Heart right ventricle (tissue), 16 donors: ENCODE measurements around the gene TPM1. TPM values are rescaled to one million over a fixed set of nuclear protein-coding genes. Genes with fewer than 3 reads are reported as not detected.

Source experiments
- ATAC-seq, 8 donors: fragments of 200-7000 bp; cut with Tn5 transposase; one replicate each; pipeline ENCODE4 v1.9.1; 2020; ENCODE audit warnings: mild to moderate bottlenecking in 8 of 8, moderate library complexity in 8 of 8, moderate number of reproducible peaks in 1 of 8
- DNase-seq, 2 donors: peaks; one replicate each; pipeline ENCODE4 v3.0.0-alpha.2; 2020
- H3K27ac ChIP-seq, 10 donors: fragments of 200-600 bp; sonication (generic) in 2 of 10; one replicate each; pipeline versions ENCODE4 v1.5.0 to v1.8.0; 2020 to 2022; ENCODE audit warnings: mild to moderate bottlenecking in 3 of 10
- H3K27me3 ChIP-seq, 7 donors: fragments of 200-600 bp; one replicate each; pipeline ENCODE4 v1.8.0; 2021 to 2022; ENCODE audit warnings: mild to moderate bottlenecking in 2 of 7
- H3K36me3 ChIP-seq, 9 donors: fragments of 200-600 bp; sonication (generic) in 1 of 9; one replicate each; pipeline versions ENCODE4 v1.5.0 to v1.8.0; 2020 to 2022; ENCODE audit warnings: mild to moderate bottlenecking in 2 of 9
- H3K4me1 ChIP-seq, 9 donors: fragments of 200-600 bp; sonication (generic) in 1 of 9; one replicate each; pipeline versions ENCODE4 v1.5.0 to v1.8.0; 2020 to 2022; ENCODE audit warnings: mild to moderate bottlenecking in 4 of 9
- H3K4me3 ChIP-seq, 10 donors: fragments of 200-600 bp; sonication (generic) in 2 of 10; one replicate each; pipeline versions ENCODE4 v1.5.0 to v1.8.0; 2020 to 2022; ENCODE audit warnings: mild to moderate bottlenecking in 7 of 10, moderate library complexity in 2 of 10
- H3K9me3 ChIP-seq, 11 donors: fragments of 200-600 bp in 10 of 11; sonication (generic) in 2 of 11; one replicate each; pipeline versions ENCODE4 v1.5.0 to v1.8.0; 2013 to 2022; ENCODE audit warnings: mild to moderate bottlenecking in 2 of 11, control low read depth in 1 of 11, moderate library complexity in 1 of 11
- CTCF ChIP-seq, 9 donors: fragments of 200-600 bp; sonication (generic) in 2 of 9; IDR thresholded peaks; one replicate each; pipeline versions ENCODE4 v1.5.0 to v1.8.0; 2021 to 2022; ENCODE audit warnings: antibody characterized with exemption in 9 of 9, mild to moderate bottlenecking in 5 of 9, moderate library complexity in 1 of 9
- WGBS, 2 donors: extraction: QIAGEN DNeasy Blood & Tissue Kit; methylation state at CpG; one replicate each; pipeline ENCODE4 v1.1.7; 2013; ENCODE audit warnings: inconsistent platforms in 1 of 2; 5-methylcytosine and 5-hydroxymethylcytosine counted together
- intact Hi-C, 10 donors: fragments of 100-400 bp; cut with DNase I; formaldehyde crosslinking; loops; one replicate each; pipeline versions ENCODE4 v1.11.1 to v1.14.2; 2022
- polyA plus RNA-seq, 2 donors: library from polyadenylated mRNA; stranded (reverse); fragments of 200-250 nt; gene quantifications; one replicate each; pipeline ENCODE4 v1.2.3, GENCODE V29; 2013
- total RNA-seq, 10 donors: library from RNA; stranded (reverse); fragmentation: NEBNext Ultra II Directional in 3 of 10; extraction: Animal tissue kit (Norgen Biotek cat#: 25700) in 3 of 10; gene quantifications; one replicate each; pipeline versions ENCODE4 v1.2.1 to v1.2.4, GENCODE V29; 2021 to 2023
- donor health status: Arrhythmogenic right ventricular cardiomyopathy.
- donor health status: ischemic (EF 13 %, LVEDD 7.1; RV severe dilation, severe dysfunction).
- donor health status: healthy with polysubstance abuse.
- donor health status: DM: no; HTN: yes; CAD: no.
- donor health status: DM: no; HTN: no; CAD: no.
- donor health status: ischemic (EF 25% LVEDD 6.9; RV normal size, moderate dysfunction).
- donor health status: ischemic (EF 25% LVEDD 5.7; RV mildly dilated, moderate dysfunction).
- donor health status: healthy.
- donor health status: DM: yes; HTN: yes; CAD: no.
- donor health status: Ischemic cardiomyopathy.
- donor health status: ischemic (EF 35%, LVEDD 5.7; RV mildly dilated, moderate dysfunction).
- donor health status: nonischemic (EF 11% LVEDD 7.7; RV severe dilation, severe dysfunction).
- donor health status: DM: yes; HTN: yes; CAD: no.
- donor health status: PGD.
- donor health status: ischemic (EF 29% LVEDD 5.4; RV normal size, mild dysfunction).
- donor health status: nonischemic (EF 23%, LVEDD 6.1; RV moderate dilation, normal function).

Gene TPM1
- total and polyA plus RNA-seq, 12 donors = 10,066 to 18,091 (median 14,403) TPM

GRCh38 chr15:63088533-63089245 is 46.1 kb downstream of the TPM1 start:
- no peak overlapping the region for H3K4me3 ChIP-seq
- ATAC-seq (peak in 1 of 8 donors; percentile 28), DNase-seq (no peak)
- H3K27ac ChIP-seq = peak overlapping the region in 9 of 10 donors; percentile 7 to 65 (median 34)
- H3K36me3 ChIP-seq = no peaks in the 10 kb centered on the region
- 67 to 71% methylated on average over 6 of the region's 6 CpGs for WGBS, 2 donors
- intact Hi-C loops = loop anchor here in 1 of 10 donors (2.0 kb wide), 1 partner anchor 40 kb away; no protein-coding TSS in a partner anchor
- H3K9me3 ChIP-seq = no peaks in the 10 kb centered on the region
- no peak for TF ChIP-seq CTCF (IDR thresholded peaks at IDR 0.05)
- H3K27me3 ChIP-seq = no peaks in the 10 kb centered on the region
- peaks cover 8 to 39% (median 26%) of the 10 kb centered on the region in 9 donors for H3K4me1 ChIP-seq

DNA sequence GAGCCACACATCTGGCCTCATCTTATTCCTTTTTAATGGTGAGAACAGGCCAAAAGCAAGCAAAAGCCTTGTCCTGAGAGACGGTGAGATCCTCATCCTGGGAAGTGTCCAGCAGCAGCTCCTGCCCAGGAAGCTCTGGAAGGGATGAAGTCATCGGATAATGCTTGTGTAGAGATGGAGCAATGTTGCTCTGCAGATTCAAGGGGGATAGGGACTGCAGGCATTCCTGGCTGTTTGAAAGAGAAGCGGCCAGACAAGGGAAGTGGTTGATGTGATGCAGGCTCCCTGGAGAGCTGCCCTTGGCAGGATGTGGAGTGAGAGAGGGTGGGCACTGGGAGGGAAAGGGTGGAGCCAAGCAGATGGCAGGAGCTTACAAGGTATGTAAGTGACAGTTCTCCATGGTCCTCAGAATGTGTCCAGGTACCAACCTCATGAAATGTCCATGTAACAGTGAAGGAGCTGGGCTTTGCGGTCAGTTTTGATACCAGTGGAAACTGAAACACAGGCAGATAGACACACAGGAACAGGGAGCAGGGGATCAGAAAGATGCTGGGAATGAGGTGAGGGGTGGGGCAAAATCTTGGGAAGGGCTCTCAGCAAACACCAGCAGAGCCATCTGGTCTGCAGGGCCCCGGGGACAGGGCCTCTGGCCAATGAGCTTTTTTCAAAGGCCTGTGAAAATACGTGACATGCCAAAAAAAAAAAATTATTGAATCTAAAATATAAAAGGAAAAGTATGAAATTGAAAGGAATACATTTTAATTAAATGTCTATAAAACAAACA is 46.9 kb downstream of the TPM1 start:
- Histone ChIP-seq H3K9me3 (no peaks in the 10 kb centered on the region), H3K4me1 (peaks cover 8 to 41% (median 33%) of the 10 kb centered on the region in 9 donors), H3K27me3 (no peaks in the 10 kb centered on the region), H3K36me3 (no peaks in the 10 kb centered on the region), H3K4me3 (no peak overlapping the region), H3K27ac (peak overlapping the region in 9 of 10 donors; percentile 7 to 65 (median 33))
- peak; percentile 37 to 70 (median 58) for ATAC-seq
- DNase-seq = peak; percentile 57 to 58
- intact Hi-C loops = loop anchor here in 8 of 10 donors (2.0 to 10.0 kb wide), 6 partner anchors 41 to 307 kb away; no protein-coding TSS in a partner anchor
- 28 to 30% methylated on average over 6 of the region's 6 CpGs for WGBS, 2 donors
- TF ChIP-seq CTCF (IDR thresholded peaks at IDR 0.05) = no peak

- WGBS, 2 donors = 94 to 95% methylated on average over 9 of the region's 9 CpGs
- Histone ChIP-seq H3K4me1 (peaks cover 8 to 46% (median 33%) of the 10 kb centered on the region in 9 donors), H3K9me3 (no peaks in the 10 kb centered on the region), H3K27me3 (no peaks in the 10 kb centered on the region), H3K36me3 (no peaks in the 10 kb centered on the region), H3K27ac (no peak overlapping the region), H3K4me3 (no peak overlapping the region)
- intact Hi-C loops = loop anchor here in 8 of 10 donors (2.0 to 10.0 kb wide), 6 partner anchors 42 to 308 kb away; no protein-coding TSS in a partner anchor
- DNase-seq (no peak), ATAC-seq (no peak)
- TF ChIP-seq CTCF (IDR thresholded peaks at IDR 0.05) = no peak
Observed at GRCh38 chr15:63090472-63090871, 47.9 kb downstream of the TPM1 start.

DNA sequence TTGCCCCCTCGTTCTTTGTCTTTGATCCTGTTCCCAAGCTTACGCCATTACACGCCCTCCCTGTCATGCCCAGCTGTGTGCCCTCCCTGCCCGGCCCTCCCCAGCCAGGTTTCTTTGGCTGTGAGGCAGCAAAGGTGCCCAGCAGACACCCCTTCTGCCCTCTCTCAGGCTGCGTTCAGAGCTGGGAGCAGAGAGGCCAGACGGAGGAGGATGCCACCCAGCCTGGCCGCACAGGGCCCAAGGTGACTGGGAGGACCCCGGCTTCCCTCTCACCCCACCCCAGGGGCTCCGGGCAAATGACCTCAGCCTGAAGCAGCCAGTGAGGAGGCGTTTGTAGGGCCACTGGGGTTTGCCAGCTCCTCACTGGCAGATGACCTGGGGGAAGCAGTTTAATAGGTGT is 48.3 kb downstream of the TPM1 start:
- WGBS, 2 donors = 96% methylated on average over 10 of the region's 10 CpGs
- no peak overlapping the region for H3K27ac ChIP-seq
- no peak for DNase-seq

More for the DNA sequence above, 48.3 kb downstream of the TPM1 start:
- no peak for ATAC-seq
- Histone ChIP-seq H3K4me1 (peaks cover 8 to 46% (median 33%) of the 10 kb centered on the region in 9 donors), H3K27me3 (no peaks in the 10 kb centered on the region), H3K36me3 (no peaks in the 10 kb centered on the region), H3K4me3 (no peak overlapping the region), H3K9me3 (no peaks in the 10 kb centered on the region)
- intact Hi-C loops = loop anchor here in 8 of 10 donors (2.0 to 10.0 kb wide), 6 partner anchors 42 to 309 kb away; no protein-coding TSS in a partner anchor
- TF ChIP-seq CTCF (IDR thresholded peaks at IDR 0.05) = no peak
